ENCODE data around the gene ZNF442. TPM values are rescaled to one million over a fixed set of nuclear protein-coding genes. Genes with fewer than 3 reads are reported as not detected.
A peak's percentile ranks its signal among the peaks of the same experiment; 100 is the strongest.

ZNF442 gene
- total RNA-seq, 3 donors from 2014 or later (not counting 1 experiment from before 2014, with no cell fraction given) = 1.4 to 3.4 (median 2.8) TPM

- H3K27ac ChIP-seq (ENCODE audit: low read length) = peak within 1 kb of the TSS; percentile 81
- no peaks in the 10 kb centered on the region for H3K9me3 ChIP-seq (ENCODE audit: control insufficient read depth, insufficient read depth, low read length)
- Mint-ChIP-seq H3K4me3 (peak within 1 kb of the TSS; percentile 99), H3K9me3 (no peaks in the 10 kb centered on the region), H3K36me3 (no peaks in the 10 kb centered on the region), H3K27me3 (ENCODE audit: low read depth in 2 of 2) (no peaks in the 10 kb centered on the region), H3K27ac (peak within 1 kb of the TSS; percentile 91 to 97), H3K4me1 (peaks cover 26 to 30% of the 10 kb centered on the region in 2 donors)
- 2% methylated on average over 55 of the region's 55 CpGs for WGBS (ENCODE audit: insufficient coverage)
- intact Hi-C loops (cut with micrococcal nuclease) = loop anchor here (1.0 to 2.0 kb wide), 3 partner anchors 32 to 171 kb away; partner anchors contain the start of genes ZNF44 and ZNF442
- TF ChIP-seq, protein P1, sequence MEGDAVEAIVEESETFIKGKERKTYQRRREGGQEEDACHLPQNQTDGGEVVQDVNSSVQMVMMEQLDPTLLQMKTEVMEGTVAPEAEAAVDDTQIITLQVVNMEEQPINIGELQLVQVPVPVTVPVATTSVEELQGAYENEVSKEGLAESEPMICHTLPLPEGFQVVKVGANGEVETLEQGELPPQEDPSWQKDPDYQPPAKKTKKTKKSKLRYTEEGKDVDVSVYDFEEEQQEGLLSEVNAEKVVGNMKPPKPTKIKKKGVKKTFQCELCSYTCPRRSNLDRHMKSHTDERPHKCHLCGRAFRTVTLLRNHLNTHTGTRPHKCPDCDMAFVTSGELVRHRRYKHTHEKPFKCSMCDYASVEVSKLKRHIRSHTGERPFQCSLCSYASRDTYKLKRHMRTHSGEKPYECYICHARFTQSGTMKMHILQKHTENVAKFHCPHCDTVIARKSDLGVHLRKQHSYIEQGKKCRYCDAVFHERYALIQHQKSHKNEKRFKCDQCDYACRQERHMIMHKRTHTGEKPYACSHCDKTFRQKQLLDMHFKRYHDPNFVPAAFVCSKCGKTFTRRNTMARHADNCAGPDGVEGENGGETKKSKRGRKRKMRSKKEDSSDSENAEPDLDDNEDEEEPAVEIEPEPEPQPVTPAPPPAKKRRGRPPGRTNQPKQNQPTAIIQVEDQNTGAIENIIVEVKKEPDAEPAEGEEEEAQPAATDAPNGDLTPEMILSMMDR (IDR thresholded peaks at IDR 0.05) = no peak
- no peaks in the 10 kb centered on the region for H3K36me3 ChIP-seq (ENCODE audit: control insufficient read depth, insufficient read depth, low read length)
- no peaks in the 10 kb centered on the region for H3K27me3 ChIP-seq (ENCODE audit: control insufficient read depth, insufficient read depth, low read length)
- peak; percentile 97 for DNase-seq
- ATAC-seq = peak; percentile 96 to 98 (median 98)
- H3K4me3 ChIP-seq (ENCODE audit: low read length) = peak within 1 kb of the TSS; percentile 73
- H3K4me1 ChIP-seq (ENCODE audit: control insufficient read depth, insufficient read depth, low read length) = peaks cover 19% of the 10 kb centered on the region
Measured at GRCh38 chr19:12333162-12334159, 32.0 kb downstream of the ZNF442 start, which contains the start of gene ZNF563. Gene ZNF563 (minus strand): TSS chr19:12333633. CDS start chr19:12333482, 151 bp downstream.

- H3K9me3 Mint-ChIP-seq = no peaks in the 10 kb centered on the region
- no peak for ATAC-seq
- H3K4me1 Mint-ChIP-seq = peaks cover 26 to 30% of the 10 kb centered on the region in 2 donors
Measured at GRCh38 chr19:12331211-12331941, 34.1 kb downstream of the ZNF442 start.

DNA sequence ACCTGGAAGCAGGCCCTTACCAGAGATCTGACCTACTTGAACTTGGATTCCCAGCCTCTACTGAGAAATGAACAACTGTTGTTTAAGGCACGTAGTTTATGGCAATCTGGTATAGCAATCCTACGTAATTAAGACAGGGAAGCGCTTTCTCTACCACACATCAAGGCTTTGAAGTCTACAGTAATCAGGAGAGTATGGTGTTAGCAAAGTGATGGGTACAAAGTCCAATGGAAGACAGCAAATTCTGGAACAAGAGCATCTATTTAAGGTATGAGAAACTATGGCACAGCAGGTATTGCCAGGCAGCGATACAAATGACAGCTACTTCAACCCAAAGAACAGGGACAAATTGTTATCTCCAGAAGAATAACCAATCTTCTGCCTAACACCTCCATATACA lies 35.1 kb downstream of the ZNF442 start:
- no peaks in the 10 kb centered on the region for H3K36me3 Mint-ChIP-seq
- intact Hi-C loops (cut with micrococcal nuclease) = no loop called here
- no peak overlapping the region for H3K27ac ChIP-seq (ENCODE audit: low read length)
- no peaks in the 10 kb centered on the region for H3K27me3 Mint-ChIP-seq (ENCODE audit: low read depth in 2 of 2)
- peaks cover 19% of the 10 kb centered on the region for H3K4me1 ChIP-seq (ENCODE audit: control insufficient read depth, insufficient read depth, low read length)
- H3K27me3 ChIP-seq (ENCODE audit: control insufficient read depth, insufficient read depth, low read length) = no peaks in the 10 kb centered on the region
- H3K9me3 Mint-ChIP-seq = no peaks in the 10 kb centered on the region
- H3K36me3 ChIP-seq (ENCODE audit: control insufficient read depth, insufficient read depth, low read length) = no peaks in the 10 kb centered on the region
- H3K4me3 ChIP-seq (ENCODE audit: low read length) = no peak overlapping the region
- TF ChIP-seq, protein P1 (IDR thresholded peaks at IDR 0.05) = no peak
- no peak overlapping the region for H3K27ac Mint-ChIP-seq
- H3K4me3 Mint-ChIP-seq = no peak overlapping the region
- 81% methylated on average over 2 of the region's 4 CpGs for WGBS (ENCODE audit: insufficient coverage)
- H3K9me3 ChIP-seq (ENCODE audit: control insufficient read depth, insufficient read depth, low read length) = no peaks in the 10 kb centered on the region
- peaks cover 26 to 30% of the 10 kb centered on the region in 2 donors for H3K4me1 Mint-ChIP-seq
- ATAC-seq (no peak), DNase-seq (no peak)

More at GRCh38 chr19:12331211-12331941, 34.1 kb downstream of the ZNF442 start:
- TF ChIP-seq, protein P1 (IDR thresholded peaks at IDR 0.05) = no peak
- H3K4me3 ChIP-seq (ENCODE audit: low read length) = no peak overlapping the region
- Mint-ChIP-seq H3K4me3 (peak overlapping the region; percentile 86), H3K27me3 (ENCODE audit: low read depth in 2 of 2) (no peaks in the 10 kb centered on the region), H3K27ac (peak overlapping the region; percentile 91 to 97), H3K36me3 (no peaks in the 10 kb centered on the region)
- H3K9me3 ChIP-seq (ENCODE audit: control insufficient read depth, insufficient read depth, low read length) = no peaks in the 10 kb centered on the region
- DNase-seq = peak in 1 of 2 donors; percentile 69
- WGBS (ENCODE audit: insufficient coverage) = 46% methylated on average over 3 of the region's 4 CpGs
- H3K4me1 ChIP-seq (ENCODE audit: control insufficient read depth, insufficient read depth, low read length) = peaks cover 19% of the 10 kb centered on the region
- intact Hi-C loops (cut with micrococcal nuclease) = no loop called here
- H3K27me3 ChIP-seq (ENCODE audit: control insufficient read depth, insufficient read depth, low read length) = no peaks in the 10 kb centered on the region
- no peaks in the 10 kb centered on the region for H3K36me3 ChIP-seq (ENCODE audit: control insufficient read depth, insufficient read depth, low read length)
- no peak overlapping the region for H3K27ac ChIP-seq (ENCODE audit: low read length)
